HFFc6 (cell line): ENCODE measurements around the gene HSBP1. TPM values are rescaled to one million over a fixed set of nuclear protein-coding genes. Genes with fewer than 3 reads are reported as not detected.

ENCODE experiments used
- DNase-seq: peaks from one replicate; pipeline ENCODE4 v3.0.0-alpha.2; 2018
- H3K27ac Mint-ChIP-seq: 2 replicates; pipeline ENCODE4 v1.8.0; 2020; ENCODE audit warnings: mild to moderate bottlenecking, mixed read lengths
- H3K27me3 Mint-ChIP-seq: 2 replicates; pipeline ENCODE4 v1.8.0; 2021; ENCODE audit warnings: mild to moderate bottlenecking, moderate library complexity, mixed read lengths; ENCODE audit not compliant: insufficient read depth
- H3K36me3 Mint-ChIP-seq: 2 replicates; pipeline ENCODE4 v1.8.0; 2021; ENCODE audit warnings: low read depth, mixed read lengths
- H3K4me1 Mint-ChIP-seq: 2 replicates; pipeline ENCODE4 v1.8.0; 2020; ENCODE audit warnings: low read depth, mixed read lengths
- H3K4me3 Mint-ChIP-seq: 2 replicates; pipeline ENCODE4 v1.8.0; 2020; ENCODE audit warnings: mild to moderate bottlenecking, moderate library complexity, mixed read lengths
- H3K9me3 Mint-ChIP-seq: 2 replicates; pipeline ENCODE4 v1.8.0; 2020; ENCODE audit warnings: mild to moderate bottlenecking, mixed read lengths
- CTCF ChIP-seq: fragments of 200-600 bp; sonication (generic); IDR thresholded peaks from 2 replicates; pipeline ENCODE4 v1.5.0; 2021; ENCODE audit warnings: antibody characterized with exemption, mild to moderate bottlenecking
- total RNA-seq, 6 experiments: library from RNA; stranded (reverse); fragmentation: NEBNext Ultra II Directional; extraction: Animal tissue kit (Norgen Biotek cat#: 25700); gene quantifications; 2 replicates in 1 of 6; 3 replicates in 5 of 6; pipeline ENCODE4 v1.2.3, GENCODE V29; 2021

HSBP1 gene
- total RNA-seq, 6 experiments from 2014 or later: 138 to 174 (median 161) TPM

- Mint-ChIP-seq H3K27me3 (peaks cover 27% of the 10 kb centered on the region), H3K36me3 (no peaks in the 10 kb centered on the region), H3K9me3 (no peaks in the 10 kb centered on the region), H3K27ac (no peak overlapping the region), H3K4me3 (no peak overlapping the region), H3K4me1 (no peaks in the 10 kb centered on the region)
- no peak for DNase-seq
- no peak for TF ChIP-seq CTCF
These were observed 51.5 kb downstream of the HSBP1 start for GRCh38 chr16:83859265-83859664.

DNA sequence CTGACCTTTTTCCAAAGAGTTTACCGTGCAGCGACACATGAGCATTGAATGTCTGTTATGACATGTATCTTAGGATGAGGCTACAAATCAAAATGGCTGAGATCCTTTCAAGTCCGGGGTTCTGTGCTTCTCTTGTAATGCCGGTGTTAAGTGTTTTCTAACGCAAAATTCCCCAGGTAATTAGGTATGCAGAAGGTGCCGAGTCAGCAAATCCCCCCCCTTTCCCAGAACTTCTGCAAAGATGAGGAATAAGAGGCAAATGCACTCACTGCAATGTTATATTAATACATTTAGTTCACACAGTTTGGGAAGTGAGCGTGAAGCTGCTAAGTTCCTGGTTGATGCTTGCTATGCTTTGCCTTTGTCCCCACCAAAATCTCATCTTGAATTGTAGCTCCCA is 54.9 kb downstream of the HSBP1 start:
- no peak overlapping the region for H3K27ac Mint-ChIP-seq
- no peaks in the 10 kb centered on the region for H3K4me1 Mint-ChIP-seq
- H3K9me3 Mint-ChIP-seq: no peaks in the 10 kb centered on the region; the same call in 1 of the 2 replicates
- no peak overlapping the region for H3K4me3 Mint-ChIP-seq
- H3K27me3 Mint-ChIP-seq: peaks cover 30% of the 10 kb centered on the region
- TF ChIP-seq CTCF: no peak
- no peak for DNase-seq
- H3K36me3 Mint-ChIP-seq: no peaks in the 10 kb centered on the region

GRCh38 chr16:83863682-83864081 is 55.9 kb downstream of the HSBP1 start:
- H3K27ac Mint-ChIP-seq: no peak overlapping the region
- no peak for DNase-seq
- H3K27me3 Mint-ChIP-seq: peaks cover 29% of the 10 kb centered on the region
- no peak overlapping the region for H3K4me3 Mint-ChIP-seq
- no peaks in the 10 kb centered on the region for H3K4me1 Mint-ChIP-seq
- no peaks in the 10 kb centered on the region; the same call in 1 of the 2 replicates for H3K9me3 Mint-ChIP-seq
- H3K36me3 Mint-ChIP-seq: no peaks in the 10 kb centered on the region
- no peak for TF ChIP-seq CTCF

Other genes starting within 250 kb of the HSBP1 start
- gene MLYCD, start 91.1 kb downstream of the HSBP1 start, total RNA-seq: 1 to 10 TPM; 1.4 to 2.5 (median 1.9) TPM
- gene OSGIN1, start 145.3 kb downstream of the HSBP1 start, total RNA-seq: 1 to 10 TPM; 3.9 to 8.6 (median 7.7) TPM
- under 1 TPM in 1 of 6 experiments, not detected in 5; 0.40 TPM for gene NECAB2, start 160.3 kb downstream of the HSBP1 start, total RNA-seq
- not detected for gene SLC38A8, start 234.8 kb downstream of the HSBP1 start, total RNA-seq